Activated effector memory CD4-positive, alpha-beta T cell treated with anti-CD3 and anti-CD28 coated beads, Interleukin-2, amount 50 U/mL, for 16 hours (primary cell): ENCODE data around the gene MAP4K4.

ENCODE experiments used
- DNase-seq: peaks from one replicate; pipeline ENCODE4 v3.0.0-alpha.2; 2020

Gene MAP4K4

GRCh38 chr2:101793277-101793969 is 95.9 kb downstream of the MAP4K4 start:
- no peak for DNase-seq

GRCh38 chr2:101794141-101794540 is 96.6 kb downstream of the MAP4K4 start:
- no peak for DNase-seq

GRCh38 chr2:101795033-101795432 is 97.5 kb downstream of the MAP4K4 start:
- DNase-seq: no peak

GRCh38 chr2:101796825-101797600 is 99.5 kb downstream of the MAP4K4 start:
- no peak for DNase-seq

- no peak for DNase-seq
These were observed 104.0 kb downstream of the MAP4K4 start for GRCh38 chr2:101801496-101801895.

GRCh38 chr2:101802329-101802728 is 104.8 kb downstream of the MAP4K4 start:
- DNase-seq: no peak

GRCh38 chr2:101803128-101803527 is 105.6 kb downstream of the MAP4K4 start:
- no peak for DNase-seq

- DNase-seq: no peak
These were observed 106.6 kb downstream of the MAP4K4 start for GRCh38 chr2:101803945-101804696.

GRCh38 chr2:101805152-101806088 is 107.9 kb downstream of the MAP4K4 start:
- DNase-seq: no peak

GRCh38 chr2:101806123-101806522 is 108.6 kb downstream of the MAP4K4 start:
- DNase-seq: no peak

- no peak for DNase-seq
These were observed 109.2 kb downstream of the MAP4K4 start for GRCh38 chr2:101806701-101807100.

GRCh38 chr2:101807242-101807641 is 109.7 kb downstream of the MAP4K4 start:
- DNase-seq: no peak

- DNase-seq: no peak
These were observed 110.6 kb downstream of the MAP4K4 start for GRCh38 chr2:101808006-101808562.

GRCh38 chr2:101809698-101810097 is 112.2 kb downstream of the MAP4K4 start:
- DNase-seq: no peak

- no peak for DNase-seq
These were observed 113.9 kb downstream of the MAP4K4 start for GRCh38 chr2:101811226-101812015.

- DNase-seq: no peak
These were observed 114.7 kb downstream of the MAP4K4 start for GRCh38 chr2:101812226-101812625.

GRCh38 chr2:101814752-101815151 is 117.2 kb downstream of the MAP4K4 start:
- DNase-seq: no peak

- DNase-seq: no peak
These were observed 117.6 kb downstream of the MAP4K4 start for GRCh38 chr2:101815154-101815553.

- DNase-seq: no peak
These were observed 118.4 kb downstream of the MAP4K4 start for GRCh38 chr2:101815739-101816391.

GRCh38 chr2:101816598-101816997 is 119.1 kb downstream of the MAP4K4 start:
- DNase-seq: no peak

GRCh38 chr2:101817481-101817880 is 120.0 kb downstream of the MAP4K4 start:
- DNase-seq: no peak
